Measurements from ENCODE around the gene CENPE. TPM values are rescaled to one million over a fixed set of nuclear protein-coding genes. Genes with fewer than 3 reads are reported as not detected.

Gene CENPE
- total RNA-seq, 1 donor from 2014 or later = 8.5 TPM

DNA sequence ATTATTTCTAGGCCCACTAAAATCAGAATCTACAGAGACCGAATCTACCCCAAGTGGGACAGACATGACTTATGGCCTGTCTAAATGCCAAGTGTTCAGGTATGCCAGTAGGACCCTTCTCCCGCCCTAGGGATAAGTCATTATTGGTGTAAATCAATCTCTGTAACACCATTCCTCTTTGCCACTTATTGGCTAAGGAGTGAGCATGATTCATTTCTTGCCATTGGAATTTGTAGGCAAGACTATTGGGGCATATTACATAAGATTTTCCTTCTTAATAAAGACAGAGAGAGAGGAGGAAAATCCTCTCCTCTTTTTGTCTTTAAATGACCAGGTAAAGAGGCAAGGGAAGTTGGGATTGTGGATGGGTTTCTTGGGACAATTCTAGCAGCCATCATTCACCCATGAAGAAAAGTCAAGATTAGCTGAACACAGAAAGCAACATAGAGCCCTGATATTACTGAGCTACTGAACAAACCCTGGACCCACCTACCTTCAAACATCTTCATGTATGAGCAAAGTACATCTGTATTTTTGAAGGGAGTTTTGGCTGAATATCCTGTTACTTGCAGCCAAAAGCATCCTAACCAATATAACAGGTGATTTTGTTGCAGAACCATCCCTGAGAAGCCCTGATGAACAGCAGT lies 124.2 kb downstream of the CENPE start:
- TF ChIP-seq, protein P1, sequence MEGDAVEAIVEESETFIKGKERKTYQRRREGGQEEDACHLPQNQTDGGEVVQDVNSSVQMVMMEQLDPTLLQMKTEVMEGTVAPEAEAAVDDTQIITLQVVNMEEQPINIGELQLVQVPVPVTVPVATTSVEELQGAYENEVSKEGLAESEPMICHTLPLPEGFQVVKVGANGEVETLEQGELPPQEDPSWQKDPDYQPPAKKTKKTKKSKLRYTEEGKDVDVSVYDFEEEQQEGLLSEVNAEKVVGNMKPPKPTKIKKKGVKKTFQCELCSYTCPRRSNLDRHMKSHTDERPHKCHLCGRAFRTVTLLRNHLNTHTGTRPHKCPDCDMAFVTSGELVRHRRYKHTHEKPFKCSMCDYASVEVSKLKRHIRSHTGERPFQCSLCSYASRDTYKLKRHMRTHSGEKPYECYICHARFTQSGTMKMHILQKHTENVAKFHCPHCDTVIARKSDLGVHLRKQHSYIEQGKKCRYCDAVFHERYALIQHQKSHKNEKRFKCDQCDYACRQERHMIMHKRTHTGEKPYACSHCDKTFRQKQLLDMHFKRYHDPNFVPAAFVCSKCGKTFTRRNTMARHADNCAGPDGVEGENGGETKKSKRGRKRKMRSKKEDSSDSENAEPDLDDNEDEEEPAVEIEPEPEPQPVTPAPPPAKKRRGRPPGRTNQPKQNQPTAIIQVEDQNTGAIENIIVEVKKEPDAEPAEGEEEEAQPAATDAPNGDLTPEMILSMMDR (IDR thresholded peaks at IDR 0.05; ENCODE audit: partially characterized antibody, unreplicated experiment) = no peak
- Mint-ChIP-seq H3K4me3 (ENCODE audit: unreplicated experiment) (no peak overlapping the region), H3K27ac (ENCODE audit: unreplicated experiment) (no peak overlapping the region), H3K36me3 (ENCODE audit: unreplicated experiment) (no peaks in the 10 kb centered on the region), H3K27me3 (ENCODE audit: unreplicated experiment) (peaks cover 4% of the 10 kb centered on the region), H3K4me1 (ENCODE audit: low read depth, unreplicated experiment) (peaks cover 6% of the 10 kb centered on the region), H3K9me3 (ENCODE audit: unreplicated experiment) (peaks cover 4% of the 10 kb centered on the region)
- no peak for DNase-seq

DNA sequence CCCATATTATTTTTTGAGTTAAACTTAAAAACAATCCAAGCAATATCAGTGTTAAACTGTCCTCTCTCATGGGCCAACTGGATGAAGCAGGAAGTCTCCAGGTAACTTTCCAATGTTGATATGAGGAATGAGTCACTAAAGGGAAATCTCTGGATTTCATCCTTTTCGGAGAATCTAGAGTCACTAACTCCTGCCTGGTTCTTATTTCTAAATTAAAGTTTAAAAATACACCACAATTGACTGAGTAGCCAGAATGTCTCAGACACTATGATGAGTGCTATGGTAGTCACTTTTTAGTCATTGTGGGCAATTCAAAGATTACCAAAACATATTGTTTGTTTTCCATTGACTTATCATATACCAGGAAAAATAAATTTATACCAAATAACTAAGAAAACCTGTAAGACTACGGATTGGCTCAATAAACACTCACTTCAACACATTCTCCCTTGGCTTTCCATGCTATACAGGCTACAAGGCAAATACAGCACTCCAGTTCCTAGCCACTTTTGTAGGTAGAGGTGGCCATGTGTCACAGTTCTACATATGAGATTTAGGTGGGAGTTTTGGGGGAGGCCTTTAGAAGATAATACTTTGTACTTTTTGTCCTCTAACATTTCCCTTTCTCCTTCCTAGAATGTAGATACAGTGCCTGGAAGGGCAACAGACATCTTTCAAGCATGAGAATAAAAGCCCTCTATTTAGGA lies 130.1 kb downstream of the CENPE start:
- no peaks in the 10 kb centered on the region for H3K9me3 Mint-ChIP-seq (ENCODE audit: unreplicated experiment)
- no peak overlapping the region for H3K27ac Mint-ChIP-seq (ENCODE audit: unreplicated experiment)
- no peaks in the 10 kb centered on the region for H3K4me1 Mint-ChIP-seq (ENCODE audit: low read depth, unreplicated experiment)
- no peaks in the 10 kb centered on the region for H3K36me3 Mint-ChIP-seq (ENCODE audit: unreplicated experiment)
- H3K27me3 Mint-ChIP-seq (ENCODE audit: unreplicated experiment) = peaks cover 2% of the 10 kb centered on the region
- TF ChIP-seq, protein P1 (IDR thresholded peaks at IDR 0.05; ENCODE audit: partially characterized antibody, unreplicated experiment) = no peak
- no peak overlapping the region for H3K4me3 Mint-ChIP-seq (ENCODE audit: unreplicated experiment)
- DNase-seq = no peak

DNA sequence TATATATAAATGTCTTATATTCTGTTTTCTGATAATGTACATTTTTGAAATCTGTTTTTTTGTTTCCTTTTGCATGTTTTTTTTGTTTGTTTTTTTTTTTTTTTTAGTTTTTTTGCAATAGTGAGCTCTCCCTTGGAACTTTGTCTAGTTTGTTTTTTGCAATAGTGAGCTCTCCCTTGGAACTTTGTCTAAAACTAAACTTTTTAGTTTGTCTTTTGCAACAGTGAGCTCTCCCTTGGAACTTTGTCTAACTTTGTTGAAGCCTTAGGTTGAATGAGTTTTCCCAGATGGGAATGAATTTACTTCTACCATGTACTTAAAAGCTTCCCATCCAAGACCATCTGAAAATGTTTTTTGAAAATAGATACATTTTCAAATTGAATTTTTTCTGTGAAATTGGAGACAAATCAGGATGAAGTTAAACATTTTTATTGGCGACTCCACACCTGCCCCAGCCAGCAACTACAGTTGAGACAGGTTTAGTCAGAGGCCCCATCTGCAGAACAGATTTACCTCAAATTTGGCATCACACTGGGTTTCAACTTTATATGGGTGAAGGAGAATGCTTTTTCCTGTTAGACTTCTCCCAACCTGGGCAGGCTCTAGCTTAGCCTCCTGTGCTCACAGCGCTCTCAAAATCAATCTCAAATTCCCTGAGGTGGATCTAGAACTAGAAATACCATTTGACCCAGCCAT lies 137.5 kb downstream of the CENPE start:
- DNase-seq = no peak
- no peak overlapping the region for H3K4me3 Mint-ChIP-seq (ENCODE audit: unreplicated experiment)
- peaks cover 2% of the 10 kb centered on the region for H3K27me3 Mint-ChIP-seq (ENCODE audit: unreplicated experiment)
- no peaks in the 10 kb centered on the region for H3K9me3 Mint-ChIP-seq (ENCODE audit: unreplicated experiment)
- H3K36me3 Mint-ChIP-seq (ENCODE audit: unreplicated experiment) = no peaks in the 10 kb centered on the region
- H3K27ac Mint-ChIP-seq (ENCODE audit: unreplicated experiment) = no peak overlapping the region
- TF ChIP-seq, protein P1 (IDR thresholded peaks at IDR 0.05; ENCODE audit: partially characterized antibody, unreplicated experiment) = no peak
- H3K4me1 Mint-ChIP-seq (ENCODE audit: low read depth, unreplicated experiment) = no peaks in the 10 kb centered on the region

Other genes starting within 250 kb of the CENPE start
- gene SLC9B1, start 178.6 kb downstream of the CENPE start, total RNA-seq (ENCODE audit: unreplicated experiment) = 3.1 TPM
- 14.4 TPM for gene SLC9B2, start 121.6 kb downstream of the CENPE start, total RNA-seq (ENCODE audit: unreplicated experiment)
- 19.6 TPM for gene BDH2, start 98.5 kb downstream of the CENPE start, total RNA-seq (ENCODE audit: unreplicated experiment)